22Rv1 (cell line): Measurements from ENCODE around the gene APOBEC3H.

Source experiments
- H3K27ac ChIP-seq: fragments of 450-650 bp; 2 replicates; pipeline ENCODE4 v1.5.1; 2017
- CTCF ChIP-seq: fragments of 450-650 bp; IDR thresholded peaks from 2 replicates; pipeline ENCODE4 v1.5.1; 2017; ENCODE audit warnings: mild to moderate bottlenecking
- ZFX ChIP-seq: fragments of 450-650 bp; IDR thresholded peaks from 2 replicates; pipeline ENCODE4 v1.6.1; 2017; ENCODE audit warnings: antibody characterized with exemption, borderline replicate concordance

The APOBEC3H gene

GRCh38 chr22:39153220-39153717, 56.2 kb downstream of the APOBEC3H start:
- no peak overlapping the region for H3K27ac ChIP-seq
- TF ChIP-seq ZFX (no peak), CTCF (no peak)
